GM21381 (cell line): ENCODE measurements around the gene OR8H1.

Experiments
- ATAC-seq: cut with Tn5 transposase; IDR thresholded peaks from one replicate; pipeline ENCODE4 v1.9.1; 2021; ENCODE audit warnings: mild to moderate bottlenecking, moderate library complexity; ENCODE audit not compliant: unreplicated experiment

Gene OR8H1, protein sequence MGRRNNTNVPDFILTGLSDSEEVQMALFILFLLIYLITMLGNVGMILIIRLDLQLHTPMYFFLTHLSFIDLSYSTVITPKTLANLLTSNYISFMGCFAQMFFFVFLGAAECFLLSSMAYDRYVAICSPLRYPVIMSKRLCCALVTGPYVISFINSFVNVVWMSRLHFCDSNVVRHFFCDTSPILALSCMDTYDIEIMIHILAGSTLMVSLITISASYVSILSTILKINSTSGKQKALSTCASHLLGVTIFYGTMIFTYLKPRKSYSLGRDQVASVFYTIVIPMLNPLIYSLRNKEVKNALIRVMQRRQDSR

DNA sequence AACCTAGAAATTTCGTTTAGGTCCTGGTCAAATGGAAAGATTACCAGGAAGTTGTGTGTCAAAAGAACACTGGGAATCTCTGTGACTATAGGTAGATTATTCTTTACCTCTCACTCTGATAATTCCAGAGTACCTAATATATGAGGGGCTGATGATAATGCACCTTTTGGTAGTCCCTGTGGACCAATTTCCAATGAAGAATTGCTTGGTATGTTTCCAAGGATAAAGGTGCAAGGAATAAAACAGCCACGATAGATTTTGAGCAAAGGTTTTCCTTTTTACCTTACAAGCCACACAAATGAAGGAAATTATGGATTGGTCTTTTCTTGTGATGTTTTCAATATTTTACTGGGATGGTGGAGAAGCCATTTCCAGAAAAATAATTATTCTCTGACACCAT, at the start of gene OR8H1:
TSS of gene OR8H1 (minus strand) at position 101 of the 400 bp plus-strand sequence. CDS start 1,192 bp downstream, outside the sequence.
- ATAC-seq, result no peak

DNA sequence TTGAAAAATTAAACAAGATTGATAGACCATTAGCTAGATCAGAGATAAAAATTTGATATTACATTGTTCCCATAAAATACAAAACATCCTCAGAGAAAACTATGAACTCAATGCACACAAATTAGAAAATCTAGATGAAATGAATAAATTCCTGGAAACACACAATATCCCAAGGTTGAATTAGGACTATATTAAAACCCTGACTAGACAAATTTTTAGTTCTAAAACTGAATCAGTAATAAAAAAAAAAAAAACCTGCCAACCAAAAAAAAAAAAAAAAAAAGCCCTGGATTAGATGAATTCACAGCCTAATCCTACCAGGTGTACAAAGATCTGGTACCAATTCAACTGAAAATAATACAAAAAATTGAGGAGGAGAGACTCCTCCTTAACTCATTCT, 48.2 kb upstream of the OR8H1 start:
- no peak for ATAC-seq

DNA sequence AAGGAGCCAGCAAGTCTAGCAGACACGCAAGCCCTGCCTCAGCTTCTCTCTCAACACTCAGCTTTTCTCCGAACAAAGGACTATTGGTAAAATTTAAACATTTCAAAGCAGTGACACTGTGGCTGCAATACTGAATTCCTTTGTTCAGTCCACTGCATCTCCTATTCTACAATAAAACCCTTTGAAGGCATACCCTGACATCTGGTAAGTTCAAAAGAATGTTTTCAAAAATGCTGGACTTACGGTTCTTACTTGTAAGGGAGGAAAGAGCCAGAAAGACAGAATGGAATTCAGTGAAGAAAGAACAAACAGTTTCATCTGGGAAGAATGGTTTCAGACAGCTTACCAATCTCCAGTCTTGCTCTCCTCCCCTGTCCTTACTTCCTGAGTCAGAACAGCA, 41.1 kb upstream of the OR8H1 start:
- ATAC-seq, result no peak

DNA sequence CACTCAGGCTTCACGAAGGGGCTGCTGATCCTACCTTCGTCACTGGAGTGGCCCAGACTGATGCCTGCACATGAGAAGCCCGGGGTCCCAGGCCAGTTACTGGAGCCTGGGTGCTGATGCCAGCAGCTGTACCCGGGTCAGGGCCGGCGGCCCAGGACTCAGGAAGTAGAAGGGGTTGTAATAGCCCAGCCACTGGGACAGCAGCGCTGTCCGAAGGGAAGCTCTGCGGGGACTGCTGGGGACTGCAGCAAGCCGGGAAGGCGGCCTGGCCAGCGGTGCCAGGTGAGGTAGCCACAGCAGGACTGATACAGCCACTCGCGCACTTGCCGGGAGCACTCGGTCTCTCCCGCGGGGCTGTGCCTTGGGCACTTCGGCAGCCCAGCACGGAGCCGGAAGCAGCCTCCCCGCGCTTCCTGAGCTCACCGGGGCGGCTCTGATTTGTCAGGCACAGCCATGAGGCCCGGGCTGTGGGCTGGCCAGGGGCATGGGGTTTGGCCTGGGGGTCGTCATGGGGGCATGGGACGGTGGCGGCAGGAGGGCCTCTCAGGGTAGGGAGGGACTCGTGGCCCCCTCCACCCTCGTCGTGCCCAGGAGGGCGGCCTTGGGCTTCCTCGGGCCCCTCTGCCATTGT, 39.9 kb upstream of the OR8H1 start:
- no peak for ATAC-seq

DNA sequence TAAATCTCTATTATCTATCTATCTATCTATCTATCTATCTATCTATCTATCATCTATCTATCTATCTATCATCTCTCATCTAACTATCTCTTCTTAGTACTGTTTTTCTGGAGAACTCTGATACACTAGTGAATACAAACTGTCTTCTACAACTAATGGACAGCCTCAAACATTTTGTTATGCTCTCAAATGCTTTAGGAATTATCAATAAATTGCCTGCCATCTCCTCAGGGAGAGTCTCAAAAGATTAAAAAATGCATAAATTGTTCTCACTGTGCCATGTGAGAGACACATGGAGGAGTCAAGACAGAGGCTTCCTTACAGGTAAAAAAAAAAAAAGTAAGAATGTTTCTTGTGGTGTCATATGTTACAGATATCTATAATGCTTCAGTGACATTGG, 22.8 kb upstream of the OR8H1 start, which contains the start of gene OR8K3:
TSS of gene OR8K3 (plus strand) at position 301 of the 400 bp plus-strand sequence. CDS start 3,163 bp downstream, outside the sequence.
- ATAC-seq, result no peak

DNA sequence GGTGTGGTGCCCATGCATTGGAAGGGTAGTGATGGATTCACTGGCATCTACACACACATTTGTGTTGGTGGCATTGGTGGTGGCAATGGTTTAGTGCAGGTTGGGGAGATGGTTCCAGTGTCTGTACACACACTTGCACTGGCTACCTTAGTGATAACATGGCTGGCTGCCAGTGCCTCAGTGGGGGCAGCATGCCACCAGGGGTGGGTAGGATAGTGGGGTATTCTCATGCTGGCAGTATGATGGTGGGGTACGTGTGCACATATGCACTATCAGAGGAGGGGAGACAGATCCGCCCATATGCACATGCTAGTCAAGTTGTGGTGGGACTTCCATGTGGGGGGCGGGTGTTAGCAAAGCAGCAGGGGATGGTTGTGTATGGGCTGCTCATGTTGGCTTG, 15.8 kb upstream of the OR8H1 start:
- no peak for ATAC-seq

DNA sequence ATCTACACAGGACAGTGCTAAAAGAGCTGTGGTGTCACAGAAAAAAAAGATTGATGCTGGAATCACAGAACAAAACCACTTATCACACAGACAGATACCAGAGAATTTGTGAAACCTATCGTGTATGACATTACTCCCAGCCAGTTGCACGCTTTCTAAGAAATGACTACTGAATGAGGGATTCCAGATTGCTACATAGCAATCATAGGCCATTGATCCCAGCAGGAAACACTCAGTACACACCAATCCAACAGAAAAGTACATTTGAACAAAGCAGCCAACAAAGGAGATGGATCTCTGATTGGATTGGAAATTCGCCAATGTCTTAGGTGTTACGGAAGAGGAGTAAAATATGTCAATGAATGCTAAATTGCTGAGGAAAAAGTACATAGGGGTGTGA, 4.8 kb upstream of the OR8H1 start:
- ATAC-seq, result no peak

DNA sequence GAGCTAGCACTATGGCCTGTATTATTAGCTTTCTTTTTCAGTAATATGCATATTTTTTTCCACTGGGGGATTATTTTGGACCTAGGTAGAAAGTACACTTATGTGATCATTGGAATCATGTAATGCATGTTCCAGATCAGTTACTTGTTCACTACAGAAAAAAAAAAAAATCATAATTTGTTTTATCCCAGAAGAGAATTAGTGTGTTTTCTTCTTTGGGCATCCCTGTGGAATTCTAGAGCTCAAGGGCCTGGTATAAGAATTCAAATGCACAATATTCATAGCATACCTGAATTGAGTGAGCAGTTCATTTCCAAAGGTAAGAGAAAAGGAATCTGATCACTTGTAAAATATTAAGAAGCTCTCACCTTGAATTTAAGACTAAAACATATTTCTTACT, 18.2 kb downstream of the OR8H1 start, which contains the start of gene OR5T1:
TSS of gene OR5T1 (plus strand) at position 301 of the 400 bp plus-strand sequence. CDS start 1,485 bp downstream, outside the sequence.
- no peak for ATAC-seq

DNA sequence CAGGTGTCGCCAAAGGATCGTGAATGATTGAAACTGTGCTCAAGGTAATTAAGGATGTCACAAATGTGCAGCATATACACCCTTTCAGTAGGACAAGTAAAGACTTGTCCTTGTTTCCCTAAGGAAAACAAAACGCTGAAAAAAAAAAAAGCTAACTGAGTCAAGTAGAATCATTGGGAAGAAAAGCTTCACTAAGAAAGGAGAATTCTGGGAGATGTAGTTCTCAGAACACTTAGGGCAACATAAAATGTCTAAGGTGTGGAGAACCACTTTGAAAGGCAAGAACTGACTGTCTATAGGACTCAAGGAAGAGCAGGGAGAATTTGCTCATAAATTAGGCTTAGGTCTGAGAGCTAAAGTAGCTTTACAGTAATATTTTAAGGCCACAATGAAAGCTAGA, 21.0 kb downstream of the OR8H1 start:
- no peak for ATAC-seq

DNA sequence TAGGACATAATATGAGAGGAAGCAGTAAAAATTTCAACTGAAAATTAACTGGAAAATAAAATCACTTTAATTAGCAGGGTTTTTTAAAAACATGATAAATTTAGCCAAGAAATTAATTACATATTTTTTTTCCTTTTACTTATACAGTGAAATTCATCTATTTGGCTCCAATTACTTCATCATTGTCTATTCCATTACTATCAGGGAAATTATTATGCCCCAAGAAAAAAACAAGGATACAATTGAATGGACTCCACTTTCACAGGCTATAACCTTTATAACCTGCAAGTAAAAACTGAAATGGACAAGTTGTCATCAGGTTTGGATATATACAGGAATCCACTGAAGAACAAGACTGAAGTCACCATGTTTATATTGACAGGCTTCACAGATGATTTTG, 40.1 kb downstream of the OR8H1 start, which contains the start of gene OR5T3:
TSS of gene OR5T3 (plus strand) at position 301 of the 400 bp plus-strand sequence. CDS start at position 301, 0 bp downstream.
- ATAC-seq, result no peak
